Measurements from ENCODE around the gene SPSB2. TPM values are rescaled to one million over a fixed set of nuclear protein-coding genes. Genes with fewer than 3 reads are reported as not detected.
A peak's percentile ranks its signal among the peaks of the same experiment; 100 is the strongest.

SPSB2 gene
- total and polyA plus RNA-seq, 2 donors, result 10.7 to 14.9 TPM

- H3K36me3 ChIP-seq (ENCODE audit: control insufficient read depth in 2 of 2, insufficient read depth in 2 of 2, low read length in 1 of 2), result peaks cover 53 to 62% of the 10 kb centered on the region in 2 donors
- DNase-seq (ENCODE audit: low read depth in 6 of 9, low spot score in 9 of 9), result no peak
These were observed 17.8 kb downstream of the SPSB2 start for GRCh38 chr12:6855322-6855721.

GRCh38 chr12:6854036-6854435, 19.1 kb downstream of the SPSB2 start:
- H3K4me3 ChIP-seq (ENCODE audit: low read length in 2 of 2), result no peak overlapping the region
- no peak overlapping the region for H3K27ac ChIP-seq (ENCODE audit: low read depth in 1 of 2, low read length in 1 of 2)
- peaks cover 45 to 59% of the 10 kb centered on the region in 2 donors for H3K36me3 ChIP-seq (ENCODE audit: control insufficient read depth in 2 of 2, insufficient read depth in 2 of 2, low read length in 1 of 2)
- peaks cover 0 to 1% of the 10 kb centered on the region in 2 donors for H3K9me3 ChIP-seq (ENCODE audit: control insufficient read depth in 2 of 2, insufficient read depth in 1 of 2, low read length in 1 of 2)
- 98% methylated on average over 6 of the region's 6 CpGs for WGBS
- no peaks in the 10 kb centered on the region for H3K27me3 ChIP-seq (ENCODE audit: control insufficient read depth in 2 of 2, insufficient read depth in 1 of 2, low read length in 1 of 2)
- H3K4me1 ChIP-seq (ENCODE audit: control insufficient read depth in 2 of 2, insufficient read depth in 2 of 2, low read length in 2 of 2), result peaks cover 19 to 36% of the 10 kb centered on the region in 2 donors
- DNase-seq (ENCODE audit: low read depth in 6 of 9, low spot score in 9 of 9), result no peak

More at GRCh38 chr12:6855322-6855721, 17.8 kb downstream of the SPSB2 start:
- no peak overlapping the region for H3K4me3 ChIP-seq (ENCODE audit: low read length in 2 of 2)
- H3K4me1 ChIP-seq (ENCODE audit: control insufficient read depth in 2 of 2, insufficient read depth in 2 of 2, low read length in 2 of 2), result peaks cover 15 to 23% of the 10 kb centered on the region in 2 donors
- H3K9me3 ChIP-seq (ENCODE audit: control insufficient read depth in 2 of 2, insufficient read depth in 1 of 2, low read length in 1 of 2), result peaks cover 0 to 1% of the 10 kb centered on the region in 2 donors
- 95% methylated on average over 14 of the region's 14 CpGs for WGBS
- H3K27me3 ChIP-seq (ENCODE audit: control insufficient read depth in 2 of 2, insufficient read depth in 1 of 2, low read length in 1 of 2), result no peaks in the 10 kb centered on the region
- no peak overlapping the region for H3K27ac ChIP-seq (ENCODE audit: low read depth in 1 of 2, low read length in 1 of 2)

- Histone ChIP-seq H3K4me3 (ENCODE audit: low read length in 2 of 2) (no peak overlapping the region), H3K27ac (ENCODE audit: low read depth in 1 of 2, low read length in 1 of 2) (peak overlapping the region in 1 of 2 donors; percentile 5), H3K9me3 (ENCODE audit: control insufficient read depth in 2 of 2, insufficient read depth in 1 of 2, low read length in 1 of 2) (peaks cover 0 to 1% of the 10 kb centered on the region in 2 donors), H3K4me1 (ENCODE audit: control insufficient read depth in 2 of 2, insufficient read depth in 2 of 2, low read length in 2 of 2) (peaks cover 19 to 39% of the 10 kb centered on the region in 2 donors), H3K27me3 (ENCODE audit: control insufficient read depth in 2 of 2, insufficient read depth in 1 of 2, low read length in 1 of 2) (no peaks in the 10 kb centered on the region), H3K36me3 (ENCODE audit: control insufficient read depth in 2 of 2, insufficient read depth in 2 of 2, low read length in 1 of 2) (peaks cover 45 to 59% of the 10 kb centered on the region in 2 donors)
- WGBS, result 45% methylated on average over 1 of the region's 1 CpG
- DNase-seq (ENCODE audit: low read depth in 6 of 9, low spot score in 9 of 9), result no peak
These were observed 19.5 kb downstream of the SPSB2 start for GRCh38 chr12:6853626-6854025.

- Histone ChIP-seq H3K4me1 (ENCODE audit: control insufficient read depth in 2 of 2, insufficient read depth in 2 of 2, low read length in 2 of 2) (peaks cover 19 to 39% of the 10 kb centered on the region in 2 donors), H3K27ac (ENCODE audit: low read depth in 1 of 2, low read length in 1 of 2) (peak overlapping the region; percentile 81 to 85), H3K4me3 (ENCODE audit: low read length in 2 of 2) (peak overlapping the region; percentile 81 to 90), H3K27me3 (ENCODE audit: control insufficient read depth in 2 of 2, insufficient read depth in 1 of 2, low read length in 1 of 2) (no peaks in the 10 kb centered on the region), H3K9me3 (ENCODE audit: control insufficient read depth in 2 of 2, insufficient read depth in 1 of 2, low read length in 1 of 2) (peaks cover 0 to 1% of the 10 kb centered on the region in 2 donors), H3K36me3 (ENCODE audit: control insufficient read depth in 2 of 2, insufficient read depth in 2 of 2, low read length in 1 of 2) (peaks cover 37 to 58% of the 10 kb centered on the region in 2 donors)
- 4% methylated on average over 18 of the region's 18 CpGs for WGBS
- DNase-seq (ENCODE audit: low read depth in 6 of 9, low spot score in 9 of 9), result peak in 5 of 9 donors; percentile 30 to 69 (median 45)
These were observed 20.3 kb downstream of the SPSB2 start for GRCh38 chr12:6852651-6853354.

GRCh38 chr12:6851921-6852650, 21.0 kb downstream of the SPSB2 start, which contains the start of gene USP5:
Gene USP5, plus strand, starts transcription at chr12:6852150. Its CDS starts 30 bp downstream, at chr12:6852180.
- H3K27me3 ChIP-seq (ENCODE audit: control insufficient read depth in 2 of 2, insufficient read depth in 1 of 2, low read length in 1 of 2), result no peaks in the 10 kb centered on the region
- H3K4me3 ChIP-seq (ENCODE audit: low read length in 2 of 2), result peak within 1 kb of the TSS; percentile 81 to 90
- peak; percentile 96 to 100 (median 99) for DNase-seq (ENCODE audit: low read depth in 6 of 9, low spot score in 9 of 9)
- under 1% methylated on average over 65 of the region's 65 CpGs for WGBS
- H3K9me3 ChIP-seq (ENCODE audit: control insufficient read depth in 2 of 2, insufficient read depth in 1 of 2, low read length in 1 of 2), result peaks cover 0 to 1% of the 10 kb centered on the region in 2 donors
- peak within 1 kb of the TSS; percentile 96 to 98 for H3K27ac ChIP-seq (ENCODE audit: low read depth in 1 of 2, low read length in 1 of 2)
- H3K36me3 ChIP-seq (ENCODE audit: control insufficient read depth in 2 of 2, insufficient read depth in 2 of 2, low read length in 1 of 2), result peaks cover 36 to 57% of the 10 kb centered on the region in 2 donors
- peaks cover 19 to 39% of the 10 kb centered on the region in 2 donors for H3K4me1 ChIP-seq (ENCODE audit: control insufficient read depth in 2 of 2, insufficient read depth in 2 of 2, low read length in 2 of 2)

GRCh38 chr12:6851153-6851920, 21.8 kb downstream of the SPSB2 start, which contains the start of gene CDCA3:
Gene CDCA3, minus strand, starts transcription at chr12:6851286. Its CDS starts 334 bp downstream, at chr12:6850952.
- peaks cover 37 to 57% of the 10 kb centered on the region in 2 donors for H3K36me3 ChIP-seq (ENCODE audit: control insufficient read depth in 2 of 2, insufficient read depth in 2 of 2, low read length in 1 of 2)
- H3K9me3 ChIP-seq (ENCODE audit: control insufficient read depth in 2 of 2, insufficient read depth in 1 of 2, low read length in 1 of 2), result peaks cover 0 to 1% of the 10 kb centered on the region in 2 donors
- H3K27me3 ChIP-seq (ENCODE audit: control insufficient read depth in 2 of 2, insufficient read depth in 1 of 2, low read length in 1 of 2), result no peaks in the 10 kb centered on the region
- peaks cover 19 to 39% of the 10 kb centered on the region in 2 donors for H3K4me1 ChIP-seq (ENCODE audit: control insufficient read depth in 2 of 2, insufficient read depth in 2 of 2, low read length in 2 of 2)
- H3K4me3 ChIP-seq (ENCODE audit: low read length in 2 of 2), result peak within 1 kb of the TSS; percentile 81 to 90
- under 1% methylated on average over 37 of the region's 37 CpGs for WGBS
- peak; percentile 89 to 98 (median 95) for DNase-seq (ENCODE audit: low read depth in 6 of 9, low spot score in 9 of 9)
- H3K27ac ChIP-seq (ENCODE audit: low read depth in 1 of 2, low read length in 1 of 2), result peak within 1 kb of the TSS; percentile 96 to 98

GRCh38 chr12:6850796-6851152, 22.3 kb downstream of the SPSB2 start:
- DNase-seq (ENCODE audit: low read depth in 6 of 9, low spot score in 9 of 9), result no peak
- Histone ChIP-seq H3K4me1 (ENCODE audit: control insufficient read depth in 2 of 2, insufficient read depth in 2 of 2, low read length in 2 of 2) (peaks cover 19 to 39% of the 10 kb centered on the region in 2 donors), H3K9me3 (ENCODE audit: control insufficient read depth in 2 of 2, insufficient read depth in 1 of 2, low read length in 1 of 2) (peaks cover 0 to 1% of the 10 kb centered on the region in 2 donors), H3K27me3 (ENCODE audit: control insufficient read depth in 2 of 2, insufficient read depth in 1 of 2, low read length in 1 of 2) (no peaks in the 10 kb centered on the region), H3K36me3 (ENCODE audit: control insufficient read depth in 2 of 2, insufficient read depth in 2 of 2, low read length in 1 of 2) (peaks cover 35 to 57% of the 10 kb centered on the region in 2 donors), H3K27ac (ENCODE audit: low read depth in 1 of 2, low read length in 1 of 2) (peak overlapping the region in 1 of 2 donors; percentile 39), H3K4me3 (ENCODE audit: low read length in 2 of 2) (peak overlapping the region; percentile 81 to 90)
- WGBS, result 70% methylated on average over 16 of the region's 16 CpGs

GRCh38 chr12:6849976-6850560, 23.0 kb downstream of the SPSB2 start:
- DNase-seq (ENCODE audit: low read depth in 6 of 9, low spot score in 9 of 9), result no peak
- H3K4me3 ChIP-seq (ENCODE audit: low read length in 2 of 2), result peak overlapping the region; percentile 81 to 90

More at GRCh38 chr12:6849976-6850560, 23.0 kb downstream of the SPSB2 start:
- peaks cover 19 to 39% of the 10 kb centered on the region in 2 donors for H3K4me1 ChIP-seq (ENCODE audit: control insufficient read depth in 2 of 2, insufficient read depth in 2 of 2, low read length in 2 of 2)
- H3K27ac ChIP-seq (ENCODE audit: low read depth in 1 of 2, low read length in 1 of 2), result no peak overlapping the region
- peaks cover 0 to 1% of the 10 kb centered on the region in 2 donors for H3K9me3 ChIP-seq (ENCODE audit: control insufficient read depth in 2 of 2, insufficient read depth in 1 of 2, low read length in 1 of 2)
- H3K27me3 ChIP-seq (ENCODE audit: control insufficient read depth in 2 of 2, insufficient read depth in 1 of 2, low read length in 1 of 2), result no peaks in the 10 kb centered on the region
- peaks cover 35 to 52% of the 10 kb centered on the region in 2 donors for H3K36me3 ChIP-seq (ENCODE audit: control insufficient read depth in 2 of 2, insufficient read depth in 2 of 2, low read length in 1 of 2)
- WGBS, result 95% methylated on average over 10 of the region's 10 CpGs
